Peyer's patch (tissue), 4 donors: ENCODE results near the gene GPC6.

Source experiments
- POLR2A ChIP-seq, 2 donors: fragments of 450-650 bp; IDR thresholded peaks; one replicate each; pipeline ENCODE4 v1.5.1; 2017; ENCODE audit warnings: antibody characterized with exemption in 2 of 2, mild to moderate bottlenecking in 2 of 2, moderate library complexity in 2 of 2
- TF ChIP-seq, protein P1 (sequence below), 6 experiments: fragments of 450-650 bp in 4 of 6; fragments of 200-600 bp in 2 of 6; sonication (generic) in 1 of 6; IDR thresholded peaks; one replicate each; pipeline ENCODE4 v1.5.1; 2017 to 2019; ENCODE audit warnings: antibody characterized with exemption in 6 of 6, mild to moderate bottlenecking in 3 of 6, moderate library complexity in 1 of 6

DNA sequence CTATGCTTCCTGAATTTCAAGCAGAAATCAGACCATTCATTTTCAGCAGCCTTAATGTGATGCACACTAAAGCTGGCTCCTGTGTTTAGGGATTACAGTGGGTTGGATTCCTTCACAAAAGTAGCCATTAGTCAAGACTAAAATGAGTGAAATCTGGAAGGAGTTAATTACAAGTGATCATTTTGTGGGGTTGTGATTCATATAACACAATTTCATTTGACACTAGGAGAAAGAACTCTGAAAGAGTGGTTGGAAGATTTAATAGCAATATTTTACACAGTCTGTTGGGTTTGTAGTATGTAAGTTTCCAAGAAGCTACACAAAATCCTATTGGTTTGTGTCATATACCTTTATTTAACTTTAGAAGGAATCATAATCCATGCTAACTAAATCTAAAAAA lies 1015.9 kb downstream of the GPC6 start:
- TF ChIP-seq, protein P1, sequence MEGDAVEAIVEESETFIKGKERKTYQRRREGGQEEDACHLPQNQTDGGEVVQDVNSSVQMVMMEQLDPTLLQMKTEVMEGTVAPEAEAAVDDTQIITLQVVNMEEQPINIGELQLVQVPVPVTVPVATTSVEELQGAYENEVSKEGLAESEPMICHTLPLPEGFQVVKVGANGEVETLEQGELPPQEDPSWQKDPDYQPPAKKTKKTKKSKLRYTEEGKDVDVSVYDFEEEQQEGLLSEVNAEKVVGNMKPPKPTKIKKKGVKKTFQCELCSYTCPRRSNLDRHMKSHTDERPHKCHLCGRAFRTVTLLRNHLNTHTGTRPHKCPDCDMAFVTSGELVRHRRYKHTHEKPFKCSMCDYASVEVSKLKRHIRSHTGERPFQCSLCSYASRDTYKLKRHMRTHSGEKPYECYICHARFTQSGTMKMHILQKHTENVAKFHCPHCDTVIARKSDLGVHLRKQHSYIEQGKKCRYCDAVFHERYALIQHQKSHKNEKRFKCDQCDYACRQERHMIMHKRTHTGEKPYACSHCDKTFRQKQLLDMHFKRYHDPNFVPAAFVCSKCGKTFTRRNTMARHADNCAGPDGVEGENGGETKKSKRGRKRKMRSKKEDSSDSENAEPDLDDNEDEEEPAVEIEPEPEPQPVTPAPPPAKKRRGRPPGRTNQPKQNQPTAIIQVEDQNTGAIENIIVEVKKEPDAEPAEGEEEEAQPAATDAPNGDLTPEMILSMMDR (IDR thresholded peaks at IDR 0.05) = no peak
- no peak for TF ChIP-seq POLR2A (IDR thresholded peaks at IDR 0.05)
